ENCODE results near the gene MED13L. TPM values are rescaled to one million over a fixed set of nuclear protein-coding genes. Genes with fewer than 3 reads are reported as not detected.
"Not testable (repeated sequence)": the region's sequence is repeated elsewhere in the genome, so short reads cannot be mapped to it uniquely, and the experiment has no call there.

Gene MED13L
- total and polyA plus RNA-seq, 9 donors, result 47.8 to 198 (median 156) TPM

- peaks cover 3% of the 10 kb centered on the region for H3K4me1 ChIP-seq (ENCODE audit: insufficient read depth)
- H3K27me3 ChIP-seq, result no peaks in the 10 kb centered on the region
- no peak overlapping the region for H3K27ac ChIP-seq
- no peak overlapping the region for H3K4me3 ChIP-seq
- WGBS, 3 donors, result 23 to 40% (median 29%) methylated on average over 3 of the region's 3 CpGs
- H3K9me3 ChIP-seq, result no peaks in the 10 kb centered on the region
- DNase-seq, result no peak
- TF ChIP-seq POLR2A (IDR thresholded peaks at IDR 0.05), result no peak
- TF ChIP-seq, protein P1, sequence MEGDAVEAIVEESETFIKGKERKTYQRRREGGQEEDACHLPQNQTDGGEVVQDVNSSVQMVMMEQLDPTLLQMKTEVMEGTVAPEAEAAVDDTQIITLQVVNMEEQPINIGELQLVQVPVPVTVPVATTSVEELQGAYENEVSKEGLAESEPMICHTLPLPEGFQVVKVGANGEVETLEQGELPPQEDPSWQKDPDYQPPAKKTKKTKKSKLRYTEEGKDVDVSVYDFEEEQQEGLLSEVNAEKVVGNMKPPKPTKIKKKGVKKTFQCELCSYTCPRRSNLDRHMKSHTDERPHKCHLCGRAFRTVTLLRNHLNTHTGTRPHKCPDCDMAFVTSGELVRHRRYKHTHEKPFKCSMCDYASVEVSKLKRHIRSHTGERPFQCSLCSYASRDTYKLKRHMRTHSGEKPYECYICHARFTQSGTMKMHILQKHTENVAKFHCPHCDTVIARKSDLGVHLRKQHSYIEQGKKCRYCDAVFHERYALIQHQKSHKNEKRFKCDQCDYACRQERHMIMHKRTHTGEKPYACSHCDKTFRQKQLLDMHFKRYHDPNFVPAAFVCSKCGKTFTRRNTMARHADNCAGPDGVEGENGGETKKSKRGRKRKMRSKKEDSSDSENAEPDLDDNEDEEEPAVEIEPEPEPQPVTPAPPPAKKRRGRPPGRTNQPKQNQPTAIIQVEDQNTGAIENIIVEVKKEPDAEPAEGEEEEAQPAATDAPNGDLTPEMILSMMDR (IDR thresholded peaks at IDR 0.05), result no peak
- TF ChIP-seq EP300 (IDR thresholded peaks at IDR 0.05), result no peak
- intact Hi-C loops (cut with DNase I), result loop anchor here in 1 of 4 donors (10.0 kb wide), 1 partner anchor 222 kb away; no protein-coding TSS in a partner anchor
- H3K36me3 ChIP-seq, result no peaks in the 10 kb centered on the region
These were observed 40.5 kb downstream of the MED13L start for GRCh38 chr12:116236976-116237375.

DNA sequence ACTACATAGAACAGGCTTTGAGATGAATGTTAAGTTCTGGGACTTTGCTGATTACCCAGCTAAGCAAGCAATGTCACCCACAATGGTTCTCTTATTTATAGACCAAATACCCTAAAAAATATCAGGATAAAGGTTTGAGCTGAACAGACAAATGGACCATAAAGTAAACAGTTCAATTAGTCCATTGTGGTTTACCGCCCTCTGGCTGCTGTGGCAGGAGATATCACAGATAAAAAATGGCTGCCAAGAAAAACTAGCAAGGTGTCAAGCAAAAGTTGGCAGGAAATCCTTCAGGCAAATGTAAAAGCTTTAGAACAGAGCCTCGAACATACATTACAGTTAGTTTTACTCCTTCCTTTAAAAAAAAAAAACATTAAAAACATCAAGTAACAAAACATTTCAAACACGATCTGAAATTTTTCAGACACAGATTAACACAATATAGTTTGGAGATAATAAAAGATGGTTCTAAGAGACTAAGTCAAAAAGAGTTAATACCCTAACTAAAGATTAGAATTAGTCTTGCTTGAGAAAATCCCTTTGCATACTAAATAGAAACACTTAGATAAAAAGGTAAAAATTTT lies 41.3 kb downstream of the MED13L start:
- no peak overlapping the region for H3K4me3 ChIP-seq
- H3K27ac ChIP-seq, result no peak overlapping the region
- intact Hi-C loops (cut with DNase I), result loop anchor here in 1 of 4 donors (10.0 kb wide), 1 partner anchor 221 kb away; no protein-coding TSS in a partner anchor
- TF ChIP-seq POLR2A (IDR thresholded peaks at IDR 0.05), result no peak
- TF ChIP-seq, protein P1 (IDR thresholded peaks at IDR 0.05), result peak in 2 of 3 donors; percentile 56 to 70
- no peaks in the 10 kb centered on the region for H3K9me3 ChIP-seq
- no peaks in the 10 kb centered on the region for H3K27me3 ChIP-seq
- no peaks in the 10 kb centered on the region for H3K36me3 ChIP-seq
- peaks cover 3% of the 10 kb centered on the region for H3K4me1 ChIP-seq (ENCODE audit: insufficient read depth)
- DNase-seq, result peak in 2 of 5 donors; percentile 31 to 51
- WGBS, 3 donors, result 18 to 24% (median 22%) methylated on average over 3 of the region's 3 CpGs

DNA sequence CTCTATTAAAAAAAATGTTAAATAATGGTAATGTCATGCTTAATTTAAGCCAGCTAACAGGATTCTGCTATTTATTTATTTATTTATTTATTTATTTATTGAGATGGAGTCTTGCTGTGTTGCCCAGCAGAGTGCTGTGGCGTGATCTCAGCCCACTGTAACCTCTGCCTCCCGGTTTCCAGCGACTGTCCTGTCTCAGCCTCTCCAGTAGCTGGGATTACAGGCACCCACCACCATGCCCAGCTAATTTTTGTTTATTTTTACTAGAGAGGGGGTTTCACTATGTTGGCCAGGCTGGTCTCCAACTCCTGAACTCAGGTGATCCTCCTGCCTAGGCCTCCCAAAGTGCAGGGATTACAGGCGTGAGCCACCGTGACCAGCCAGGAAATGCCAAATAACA lies 43.3 kb downstream of the MED13L start:
- DNase-seq; H3K36me3 ChIP-seq; H3K27ac ChIP-seq; H3K4me1 ChIP-seq (ENCODE audit: insufficient read depth); H3K27me3 ChIP-seq; H3K4me3 ChIP-seq; H3K9me3 ChIP-seq: not testable (repeated sequence)
- intact Hi-C loops (cut with DNase I), result loop anchor here in 1 of 4 donors (10.0 kb wide), 1 partner anchor 219 kb away; no protein-coding TSS in a partner anchor
- WGBS, 3 donors, result 96 to 99% (median 97%) methylated on average over 5 of the region's 5 CpGs

DNA sequence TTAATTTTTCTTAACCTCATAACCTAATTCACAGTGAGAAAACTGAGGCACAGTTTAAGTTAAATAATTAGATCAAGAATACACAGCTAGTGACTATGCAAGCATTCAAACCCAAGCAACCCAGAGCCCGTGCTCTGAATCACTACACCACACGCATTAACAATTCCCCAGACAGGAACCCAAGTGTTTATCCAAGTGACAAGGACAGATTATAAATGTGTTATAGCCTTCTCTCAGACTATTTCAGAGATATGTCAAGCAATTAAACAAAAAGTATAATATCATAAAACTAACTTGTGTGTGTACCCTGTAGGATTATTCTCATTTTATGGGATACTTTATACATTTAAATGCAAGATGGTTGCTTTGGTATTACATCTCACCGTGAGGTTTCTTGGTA lies 43.8 kb downstream of the MED13L start:
- 95 to 96% (median 96%) methylated on average over 3 of the region's 3 CpGs for WGBS, 3 donors
- peaks cover 3% of the 10 kb centered on the region for H3K4me1 ChIP-seq (ENCODE audit: insufficient read depth)
- intact Hi-C loops (cut with DNase I), result loop anchor here in 1 of 4 donors (10.0 kb wide), 1 partner anchor 219 kb away; no protein-coding TSS in a partner anchor
- TF ChIP-seq, protein P1 (IDR thresholded peaks at IDR 0.05), result no peak
- TF ChIP-seq POLR2A (IDR thresholded peaks at IDR 0.05) (no peak), EP300 (IDR thresholded peaks at IDR 0.05) (no peak)
- no peaks in the 10 kb centered on the region for H3K9me3 ChIP-seq
- no peaks in the 10 kb centered on the region for H3K36me3 ChIP-seq
- H3K4me3 ChIP-seq, result no peak overlapping the region
- H3K27ac ChIP-seq, result no peak overlapping the region
- DNase-seq, result no peak
- no peaks in the 10 kb centered on the region for H3K27me3 ChIP-seq

DNA sequence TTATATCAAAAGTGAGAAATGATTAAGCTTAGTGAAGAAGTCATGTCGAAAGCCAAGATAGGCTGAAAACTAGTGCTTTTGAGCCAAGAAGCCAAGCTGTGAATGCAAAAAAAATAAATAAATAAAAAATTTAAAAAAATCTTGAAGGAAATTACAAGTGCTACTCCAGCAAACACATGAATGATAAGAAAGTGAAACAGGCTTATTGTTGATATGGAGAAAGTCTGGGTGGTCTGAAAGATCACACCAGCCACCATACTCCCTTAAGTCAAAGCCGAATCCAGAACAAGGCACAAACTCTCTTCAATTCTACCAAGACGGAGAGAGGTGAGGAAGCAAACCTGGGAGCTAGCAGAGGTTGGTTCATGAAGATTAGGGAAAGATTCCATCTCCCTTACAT lies 49.7 kb downstream of the MED13L start:
- H3K27ac ChIP-seq, result no peak overlapping the region
- H3K4me1 ChIP-seq (ENCODE audit: insufficient read depth), result peaks cover 2% of the 10 kb centered on the region
- no peaks in the 10 kb centered on the region for H3K27me3 ChIP-seq
- DNase-seq, result no peak
- no peaks in the 10 kb centered on the region for H3K36me3 ChIP-seq
- no peaks in the 10 kb centered on the region for H3K9me3 ChIP-seq
- intact Hi-C loops (cut with DNase I), result no loop called here
- no peak overlapping the region for H3K4me3 ChIP-seq
- TF ChIP-seq, protein P1 (IDR thresholded peaks at IDR 0.05), result no peak
- TF ChIP-seq POLR2A (IDR thresholded peaks at IDR 0.05) (no peak), EP300 (IDR thresholded peaks at IDR 0.05) (no peak)
- 56 to 69% (median 69%) methylated on average over 3 of the region's 3 CpGs for WGBS, 3 donors
